RWPE2 (cell line): Measurements from ENCODE around the gene SPTA1.

Experiments used
- ATAC-seq: fragments of 200-7000 bp; cut with Tn5 transposase; 3 replicates; pipeline ENCODE4 v1.9.1; 2021; ENCODE audit warnings: low read depth
- DNase-seq: peaks from one replicate; pipeline ENCODE4 v3.0.0-alpha.2; 2020; ENCODE audit warnings: low spot score
- H3K27ac ChIP-seq: fragments of 450-650 bp; 2 replicates; pipeline ENCODE4 v1.5.1; 2017; ENCODE audit warnings: mild to moderate bottlenecking; ENCODE audit not compliant: poor library complexity, severe bottlenecking
- H3K27me3 ChIP-seq: fragments of 250-450 bp; sonication (Bioruptor Pico); 2 replicates; pipeline ENCODE4 v1.5.1; 2021; ENCODE audit warnings: mild to moderate bottlenecking, moderate library complexity; ENCODE audit not compliant: insufficient read depth, poor library complexity, severe bottlenecking
- H3K36me3 ChIP-seq: fragments of 250-450 bp; sonication (Bioruptor Pico); 2 replicates; pipeline ENCODE4 v1.5.1; 2020; ENCODE audit warnings: low read depth, mild to moderate bottlenecking, moderate library complexity
- H3K4me1 ChIP-seq: fragments of 250-450 bp; sonication (Bioruptor Pico); 2 replicates; pipeline ENCODE4 v1.5.1; 2021; ENCODE audit warnings: mild to moderate bottlenecking, moderate library complexity; ENCODE audit not compliant: insufficient read depth, poor library complexity, severe bottlenecking
- H3K4me3 ChIP-seq: fragments of 250-450 bp; sonication (Bioruptor Pico); 2 replicates; pipeline ENCODE4 v1.5.1; 2021; ENCODE audit warnings: mild to moderate bottlenecking, moderate library complexity; ENCODE audit not compliant: severe bottlenecking
- H3K9me3 ChIP-seq: fragments of 250-450 bp; sonication (Bioruptor Pico); 2 replicates; pipeline ENCODE4 v1.5.1; 2021; ENCODE audit warnings: mild to moderate bottlenecking, moderate library complexity; ENCODE audit not compliant: severe bottlenecking
- CTCF ChIP-seq: fragments of 450-650 bp; IDR thresholded peaks from one replicate; pipeline ENCODE4 v1.5.1; 2017; ENCODE audit warnings: mild to moderate bottlenecking, moderate library complexity; ENCODE audit not compliant: poor library complexity, severe bottlenecking

Gene SPTA1

DNA sequence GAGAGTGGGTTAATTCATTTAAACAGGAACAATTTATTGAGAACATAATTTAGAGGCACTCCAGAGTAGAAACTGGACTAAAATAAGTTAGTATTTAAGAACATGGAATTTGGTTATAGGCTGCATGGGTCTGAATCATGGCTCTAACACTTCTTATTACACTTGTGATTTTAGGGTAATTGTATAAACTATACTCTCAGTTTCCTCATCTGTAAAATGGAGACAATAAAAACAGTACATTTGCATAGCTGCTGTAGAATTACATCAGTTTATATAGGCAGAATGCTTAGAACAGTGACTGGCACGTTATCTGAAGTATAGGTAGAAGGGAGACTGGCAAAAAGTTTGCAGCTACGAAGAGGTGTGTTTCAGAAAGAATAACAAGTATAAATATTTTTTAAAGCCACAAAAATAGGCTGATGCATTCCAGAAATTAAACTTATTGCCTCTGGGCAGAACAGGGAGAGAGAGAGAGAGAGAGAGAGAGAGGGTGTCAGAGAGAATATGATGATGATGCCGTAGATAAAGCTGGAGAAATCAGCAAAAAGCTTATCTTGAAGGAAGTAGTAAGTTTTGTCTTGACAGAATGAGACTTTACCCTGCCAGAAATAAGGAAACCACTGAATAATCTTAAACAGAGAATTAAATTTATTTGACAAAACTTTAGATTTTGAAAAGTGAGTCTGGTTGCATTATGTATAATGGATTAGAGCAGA, 42.2 kb upstream of the SPTA1 start:
- no peak for ATAC-seq
- no peak overlapping the region for H3K27ac ChIP-seq
- no peak for TF ChIP-seq CTCF

GRCh38 chr1:158724442-158724841, 37.9 kb upstream of the SPTA1 start:
- no peak for ATAC-seq
- H3K36me3 ChIP-seq, result no peaks in the 10 kb centered on the region
- TF ChIP-seq CTCF, result no peak
- no peak overlapping the region for H3K27ac ChIP-seq
- no peaks in the 10 kb centered on the region for H3K4me1 ChIP-seq
- H3K27me3 ChIP-seq, result peaks cover 38% of the 10 kb centered on the region
- no peak for DNase-seq
- no peaks in the 10 kb centered on the region for H3K9me3 ChIP-seq
- no peak overlapping the region for H3K4me3 ChIP-seq

More for the DNA sequence above, 42.2 kb upstream of the SPTA1 start:
- Histone ChIP-seq H3K4me1 (no peaks in the 10 kb centered on the region), H3K4me3 (no peak overlapping the region), H3K9me3 (no peaks in the 10 kb centered on the region), H3K36me3 (no peaks in the 10 kb centered on the region), H3K27me3 (peaks cover 24% of the 10 kb centered on the region)
- DNase-seq, result no peak

DNA sequence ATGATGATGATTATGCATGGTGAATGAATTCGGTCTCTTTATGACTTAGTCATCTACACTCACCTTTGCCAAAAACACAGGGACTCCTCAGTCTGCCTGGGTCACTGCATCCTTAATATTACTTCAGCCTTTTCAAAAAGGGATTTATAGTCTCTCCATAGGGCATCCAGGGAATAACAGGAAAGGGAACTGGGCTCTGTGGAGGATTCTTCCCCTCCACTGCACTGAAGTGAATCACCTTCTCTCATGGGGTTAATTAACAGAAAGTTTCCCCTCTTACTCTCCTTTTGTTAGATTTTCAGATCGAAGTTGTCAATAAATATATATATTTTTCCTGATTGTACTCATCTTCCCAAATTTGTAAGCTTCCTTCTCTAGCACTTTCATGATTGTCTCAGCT, 34.1 kb upstream of the SPTA1 start, which contains the start of gene OR6K3:
Gene OR6K3, minus strand, starts transcription at position 101 of the 400 bp plus-strand sequence. CDS start 2,605 bp downstream, outside the sequence.
- TF ChIP-seq CTCF, result no peak
- Histone ChIP-seq H3K27me3 (peaks cover 27% of the 10 kb centered on the region), H3K36me3 (no peaks in the 10 kb centered on the region), H3K9me3 (no peaks in the 10 kb centered on the region), H3K4me3 (no peak within 1 kb of the TSS), H3K4me1 (no peaks in the 10 kb centered on the region), H3K27ac (no peak within 1 kb of the TSS)
- no peak for DNase-seq
- ATAC-seq, result no peak

DNA sequence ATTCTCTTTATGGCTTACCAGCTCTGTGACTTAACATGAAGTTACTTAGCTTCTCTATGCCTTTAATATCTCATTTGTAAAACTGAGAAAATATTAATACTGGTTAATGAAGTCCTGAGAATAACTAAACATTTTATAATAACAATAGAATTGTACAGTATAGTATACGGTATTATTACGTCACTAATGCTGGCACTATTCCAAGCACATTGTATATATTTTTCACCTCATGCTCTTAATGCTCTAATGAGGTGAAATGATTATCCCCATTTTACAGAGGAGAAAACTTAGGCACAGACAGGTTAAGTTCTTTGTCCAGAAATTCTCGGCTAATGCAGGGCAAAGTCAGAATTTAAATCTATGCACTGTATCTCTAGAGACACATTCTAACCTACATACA, 33.1 kb upstream of the SPTA1 start:
- Histone ChIP-seq H3K4me1 (no peaks in the 10 kb centered on the region), H3K27ac (no peak overlapping the region), H3K9me3 (no peaks in the 10 kb centered on the region), H3K4me3 (no peak overlapping the region), H3K27me3 (peaks cover 21% of the 10 kb centered on the region), H3K36me3 (no peaks in the 10 kb centered on the region)
- ATAC-seq, result no peak
- TF ChIP-seq CTCF, result no peak
- DNase-seq, result no peak

GRCh38 chr1:158717344-158717743, 30.8 kb upstream of the SPTA1 start:
- DNase-seq, result no peak
- H3K4me3 ChIP-seq, result no peak overlapping the region
- no peaks in the 10 kb centered on the region for H3K36me3 ChIP-seq
- no peaks in the 10 kb centered on the region for H3K4me1 ChIP-seq
- peaks cover 11% of the 10 kb centered on the region for H3K27me3 ChIP-seq
- ATAC-seq, result no peak
- TF ChIP-seq CTCF, result no peak
- no peak overlapping the region for H3K27ac ChIP-seq
- no peaks in the 10 kb centered on the region for H3K9me3 ChIP-seq
